ENCODE data around the gene ISLR.

The ISLR gene, protein sequence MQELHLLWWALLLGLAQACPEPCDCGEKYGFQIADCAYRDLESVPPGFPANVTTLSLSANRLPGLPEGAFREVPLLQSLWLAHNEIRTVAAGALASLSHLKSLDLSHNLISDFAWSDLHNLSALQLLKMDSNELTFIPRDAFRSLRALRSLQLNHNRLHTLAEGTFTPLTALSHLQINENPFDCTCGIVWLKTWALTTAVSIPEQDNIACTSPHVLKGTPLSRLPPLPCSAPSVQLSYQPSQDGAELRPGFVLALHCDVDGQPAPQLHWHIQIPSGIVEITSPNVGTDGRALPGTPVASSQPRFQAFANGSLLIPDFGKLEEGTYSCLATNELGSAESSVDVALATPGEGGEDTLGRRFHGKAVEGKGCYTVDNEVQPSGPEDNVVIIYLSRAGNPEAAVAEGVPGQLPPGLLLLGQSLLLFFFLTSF

DNA sequence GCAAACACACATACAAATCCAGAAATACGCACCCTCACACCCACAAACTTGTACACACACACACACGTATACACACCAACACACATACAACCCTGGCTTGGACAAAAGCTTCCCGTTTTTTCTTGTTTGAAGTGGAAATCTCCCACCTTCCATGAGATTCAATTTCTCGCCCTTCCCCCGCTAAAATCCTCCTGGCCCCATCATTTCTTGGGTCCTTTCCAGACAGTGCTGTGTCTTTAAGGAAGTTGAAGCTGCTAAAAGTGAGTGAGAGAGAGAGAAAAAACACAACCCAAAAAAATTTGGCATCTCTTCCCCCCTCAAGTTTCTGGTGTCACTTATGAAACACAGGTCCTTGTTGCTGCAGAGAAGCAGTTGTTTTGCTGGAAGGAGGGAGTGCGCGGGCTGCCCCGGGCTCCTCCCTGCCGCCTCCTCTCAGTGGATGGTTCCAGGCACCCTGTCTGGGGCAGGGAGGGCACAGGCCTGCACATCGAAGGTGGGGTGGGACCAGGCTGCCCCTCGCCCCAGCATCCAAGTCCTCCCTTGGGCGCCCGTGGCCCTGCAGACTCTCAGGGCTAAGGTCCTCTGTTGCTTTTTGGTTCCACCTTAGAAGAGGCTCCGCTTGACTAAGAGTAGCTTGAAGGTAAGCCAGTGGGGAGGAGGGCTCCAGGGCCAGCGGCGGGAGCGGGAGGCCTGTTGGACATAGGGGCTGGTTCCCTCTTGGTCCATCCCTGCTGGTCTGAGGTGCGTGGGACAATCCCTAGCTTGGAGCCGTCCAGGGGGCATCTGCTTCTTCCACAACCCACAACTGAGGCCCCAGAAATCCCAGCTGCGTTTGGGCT lies at the start of gene ISLR:
Gene ISLR, plus strand, starts transcription at position 331 of the 839 bp plus-strand sequence. CDS start 1,149 bp downstream, outside the sequence.
- DNase-seq (ENCODE audit: low read depth) = no peak

DNA sequence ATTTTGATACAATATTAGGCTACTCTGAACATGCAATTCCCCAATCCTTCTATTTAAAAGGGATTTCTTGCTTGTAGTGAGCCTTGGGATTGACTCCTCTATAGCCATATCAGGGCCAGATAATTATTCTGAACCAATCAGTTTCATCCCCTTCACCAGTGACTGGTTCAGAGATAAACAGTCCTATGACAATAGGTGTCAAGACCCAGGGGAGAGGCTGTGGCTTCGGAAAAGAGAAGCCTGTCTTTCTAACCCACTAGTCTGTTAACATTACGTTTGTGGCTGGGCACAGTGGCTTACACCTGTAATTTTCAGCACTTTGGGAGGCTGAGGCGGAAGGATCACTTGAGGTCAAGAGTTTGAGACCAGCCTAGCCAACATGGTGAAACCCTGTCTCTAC lies 49.3 kb upstream of the ISLR start:
- no peak for DNase-seq (ENCODE audit: low read depth)

DNA sequence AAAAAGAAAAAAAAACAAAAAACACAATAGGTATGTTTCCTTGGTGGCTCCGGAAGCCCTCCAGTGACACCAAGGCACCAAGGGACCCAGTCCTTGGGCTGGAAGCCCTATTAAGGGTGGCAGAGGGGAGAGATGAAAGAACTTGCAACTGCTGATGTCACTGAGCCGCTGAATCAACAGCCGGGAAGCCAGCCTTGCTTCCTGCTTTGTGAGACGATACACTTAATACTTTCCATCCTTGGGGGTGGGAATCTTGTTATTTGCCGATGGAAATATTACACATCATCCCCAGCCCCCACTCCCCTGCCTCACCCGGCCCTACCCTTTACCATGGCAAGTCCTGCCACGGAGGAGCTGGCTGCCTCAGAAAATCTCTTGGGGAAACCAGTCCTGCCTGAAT lies 48.8 kb upstream of the ISLR start:
- no peak for DNase-seq (ENCODE audit: low read depth)

DNA sequence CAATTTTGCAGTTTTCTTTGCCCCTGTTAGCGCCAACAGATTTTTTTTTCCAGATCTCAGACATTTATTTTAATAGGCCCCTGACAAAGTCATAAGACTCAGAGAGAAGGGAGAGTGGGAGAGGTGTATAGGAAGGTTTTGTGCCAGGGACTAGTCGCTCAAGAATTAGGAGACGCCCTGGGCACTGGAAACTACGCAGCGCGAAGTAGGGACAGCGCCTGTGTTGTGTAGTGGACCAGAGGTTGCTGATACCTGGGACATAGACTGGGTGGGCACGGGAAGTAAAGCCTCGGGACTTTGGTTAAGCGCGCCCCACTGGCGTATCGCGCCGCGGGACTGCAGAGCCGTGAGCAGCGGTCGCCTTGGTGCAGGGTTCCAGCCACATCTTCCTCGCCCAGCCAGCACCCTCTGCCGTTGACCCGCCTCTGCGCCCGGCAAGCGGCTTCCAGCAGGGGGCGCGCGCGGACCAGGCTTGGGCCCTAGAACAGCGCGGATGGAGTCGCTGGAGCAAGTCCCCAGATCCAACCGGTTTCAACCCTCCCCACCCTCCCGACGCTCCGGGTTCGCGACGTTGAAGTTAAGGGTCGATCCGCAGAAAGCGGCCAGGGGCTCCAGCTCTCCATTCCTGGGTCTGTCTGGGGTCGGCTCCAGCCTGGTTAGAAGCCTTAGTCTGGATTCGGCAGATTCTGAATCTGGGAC lies 46.1 kb upstream of the ISLR start:
- peak; percentile 82 for DNase-seq (ENCODE audit: low read depth)

DNA sequence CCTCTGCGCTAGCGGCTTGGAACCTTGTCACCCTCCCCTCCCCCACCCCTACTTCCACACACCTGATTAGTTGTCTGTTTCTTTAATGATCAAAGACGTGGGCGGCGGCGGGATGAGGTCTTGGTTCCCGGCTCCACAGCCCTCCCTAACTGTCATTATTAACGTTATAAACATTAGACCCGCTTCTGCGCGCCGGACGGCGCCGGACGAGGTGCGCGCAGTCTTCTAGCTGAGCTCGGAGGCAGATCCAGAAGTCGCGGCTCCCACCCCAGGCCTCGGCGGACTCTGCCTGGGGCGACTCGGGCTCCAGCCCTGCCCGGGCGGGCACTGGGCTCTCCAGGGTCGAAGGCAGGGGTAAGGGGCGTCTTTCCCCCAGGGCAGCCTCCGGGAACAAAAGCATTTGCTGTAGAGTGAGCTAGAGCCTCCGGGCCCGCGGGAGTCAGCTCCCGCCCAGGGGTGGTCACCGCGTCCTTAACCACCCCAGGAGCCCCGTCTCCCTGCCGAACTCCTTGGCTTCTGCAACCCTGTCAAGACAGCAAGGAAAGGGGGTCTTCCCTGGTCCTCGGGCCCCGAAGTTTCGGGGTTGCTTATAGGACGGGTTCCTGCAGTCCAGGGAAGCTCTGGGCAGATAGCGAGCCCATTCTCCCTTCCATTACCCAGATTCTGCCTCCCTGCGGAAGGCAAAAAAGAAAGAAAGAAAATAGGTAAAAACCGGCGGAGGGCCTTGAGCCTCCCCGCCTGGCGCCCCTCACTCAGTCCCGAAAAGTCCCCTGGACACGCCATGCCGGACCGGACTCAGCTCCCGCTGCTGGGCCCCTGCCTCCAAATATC lies 45.3 kb upstream of the ISLR start:
- peak; percentile 29 for DNase-seq (ENCODE audit: low read depth)

DNA sequence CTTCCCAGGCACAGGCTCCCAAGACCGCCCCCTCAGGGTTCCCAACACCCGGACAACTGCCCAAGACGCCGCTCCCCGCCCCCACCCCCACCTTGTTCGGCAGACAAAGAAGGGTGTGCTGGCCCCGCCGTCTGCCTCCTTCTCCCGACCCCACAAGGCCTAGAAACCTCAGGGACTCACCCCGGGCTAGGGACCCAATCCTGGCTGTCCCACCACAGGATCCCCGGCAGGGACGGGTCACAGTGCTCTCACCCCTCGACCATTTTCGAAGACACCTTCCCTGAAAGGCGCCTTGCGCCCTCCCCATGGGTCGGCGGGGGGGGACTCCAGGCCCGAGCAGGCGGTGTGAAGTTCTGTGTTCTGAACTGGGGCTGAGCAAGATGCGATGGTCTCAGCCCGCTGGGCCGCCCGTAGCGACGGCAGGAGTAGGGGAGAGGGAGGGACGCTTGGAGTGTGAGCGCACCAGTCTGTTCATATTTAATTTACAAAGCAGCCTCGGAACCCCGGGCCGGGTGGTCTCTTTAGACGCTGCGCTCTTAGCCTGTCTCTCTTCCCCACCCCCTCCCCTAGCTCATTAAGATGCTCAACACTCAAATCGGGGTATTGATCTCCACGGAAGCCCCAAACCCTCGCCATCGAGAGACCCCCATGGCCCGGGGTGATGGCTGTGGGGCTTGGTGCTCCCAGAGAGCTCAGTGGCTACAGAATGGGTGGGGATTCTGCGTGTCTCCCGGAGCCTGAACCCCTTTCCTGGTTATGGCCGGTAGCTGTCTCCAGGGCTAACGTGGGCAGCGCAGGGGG lies 44.5 kb upstream of the ISLR start:
- no peak for DNase-seq (ENCODE audit: low read depth)

DNA sequence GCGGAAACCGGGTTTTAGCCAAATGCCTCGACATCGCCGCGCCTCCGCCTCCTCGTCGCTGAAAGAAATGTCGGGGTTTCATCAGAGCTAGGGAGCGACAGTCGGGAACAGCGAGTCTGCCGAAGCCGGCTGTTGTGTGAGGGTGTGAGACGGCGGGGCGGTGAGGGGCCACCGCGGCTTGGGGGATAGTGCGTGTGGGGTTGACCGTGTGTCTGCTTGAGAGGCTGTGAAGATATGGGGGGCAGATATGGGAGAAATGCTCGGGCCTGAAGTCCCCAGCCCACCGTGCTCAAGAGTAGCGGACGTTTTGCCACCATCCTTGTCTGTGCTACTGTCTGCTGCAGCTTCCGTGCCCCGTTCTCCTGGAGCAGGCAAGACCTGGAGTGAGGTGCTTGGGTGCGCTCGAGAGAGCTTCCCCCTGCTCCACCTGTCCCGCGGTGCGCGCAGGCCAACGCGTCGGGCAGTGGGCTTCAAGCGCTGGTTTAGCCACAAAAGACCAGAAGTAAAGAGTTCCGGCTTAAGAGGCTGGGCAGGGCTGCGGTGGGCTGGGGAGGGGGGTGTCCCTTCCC lies 43.8 kb upstream of the ISLR start:
- DNase-seq (ENCODE audit: low read depth) = no peak

DNA sequence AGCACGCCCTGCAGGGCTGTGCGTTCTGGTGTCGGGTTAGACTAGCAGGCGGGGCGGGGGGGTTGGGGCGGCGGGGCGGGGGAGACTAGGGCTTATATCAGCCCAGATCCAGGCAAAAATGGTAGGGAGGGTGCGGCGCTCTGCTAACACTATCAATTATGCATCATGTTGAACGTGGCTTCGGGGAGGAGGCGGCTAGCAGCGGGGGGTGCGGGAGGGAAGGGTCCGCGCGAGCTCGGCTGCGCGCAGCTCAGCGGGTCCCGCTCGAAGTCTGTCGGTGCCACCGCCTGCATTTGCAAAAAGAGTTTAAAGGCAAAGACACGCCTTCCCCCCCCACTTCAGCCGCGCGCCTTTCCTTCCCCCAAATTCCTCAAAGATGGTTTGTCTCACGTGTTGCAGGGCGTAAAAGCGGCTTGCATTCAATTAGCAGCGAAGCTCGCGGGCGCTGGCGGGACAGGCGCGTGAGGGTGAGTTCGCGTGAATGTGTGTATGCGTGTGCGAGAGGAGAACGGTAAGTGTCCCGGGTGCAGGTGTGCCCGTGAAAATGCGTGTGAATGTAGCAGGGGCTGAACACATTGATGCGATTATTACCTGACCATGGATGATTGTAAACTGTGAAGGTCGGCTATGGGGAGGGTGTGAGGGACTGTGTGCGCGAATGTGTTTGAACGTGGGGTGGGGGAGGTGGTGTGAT lies 43.2 kb upstream of the ISLR start, which contains the start of gene ISLR2:
Gene ISLR2, plus strand, starts transcription at position 432 of the 694 bp plus-strand sequence. CDS start 2,169 bp downstream, outside the sequence.
- no peak for DNase-seq (ENCODE audit: low read depth)

DNA sequence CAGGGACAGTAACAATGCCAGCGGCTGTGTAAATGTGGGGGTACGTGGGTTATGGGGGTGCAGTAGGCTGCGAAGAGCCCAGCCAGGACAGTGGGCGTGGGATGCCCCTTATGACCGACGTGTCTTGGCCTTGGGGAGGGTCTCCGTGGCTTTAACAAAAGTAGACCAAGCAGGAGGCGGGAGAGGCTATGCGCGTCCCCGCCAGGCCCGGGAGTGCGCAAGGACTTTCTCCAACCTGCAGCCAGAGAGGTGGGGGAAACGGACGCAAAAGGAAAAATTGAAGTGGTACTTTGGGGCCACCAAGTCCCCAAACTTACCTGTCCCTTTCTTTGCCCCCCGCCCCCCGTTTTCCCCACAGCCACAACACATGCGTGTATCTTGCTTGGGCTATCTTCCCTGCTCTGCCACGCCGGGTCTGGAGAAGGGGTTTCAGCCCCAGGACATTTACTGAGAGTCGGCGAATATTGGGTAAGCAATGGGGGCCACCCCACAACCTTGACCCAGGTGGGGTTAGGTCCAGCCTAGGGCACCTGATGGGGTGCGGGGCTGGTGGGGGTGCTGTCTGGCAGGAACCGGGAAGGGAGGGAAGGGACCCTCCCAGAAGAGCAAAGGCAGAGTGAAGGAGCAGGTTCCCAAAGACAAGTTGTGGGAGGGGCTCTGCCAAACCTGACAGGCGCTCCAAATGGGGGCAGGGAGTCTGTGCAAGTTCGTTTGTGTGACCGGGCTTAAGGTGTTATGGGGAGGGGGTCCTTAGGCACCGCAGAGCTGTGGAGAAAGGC lies 42.5 kb upstream of the ISLR start:
- no peak for DNase-seq (ENCODE audit: low read depth)

DNA sequence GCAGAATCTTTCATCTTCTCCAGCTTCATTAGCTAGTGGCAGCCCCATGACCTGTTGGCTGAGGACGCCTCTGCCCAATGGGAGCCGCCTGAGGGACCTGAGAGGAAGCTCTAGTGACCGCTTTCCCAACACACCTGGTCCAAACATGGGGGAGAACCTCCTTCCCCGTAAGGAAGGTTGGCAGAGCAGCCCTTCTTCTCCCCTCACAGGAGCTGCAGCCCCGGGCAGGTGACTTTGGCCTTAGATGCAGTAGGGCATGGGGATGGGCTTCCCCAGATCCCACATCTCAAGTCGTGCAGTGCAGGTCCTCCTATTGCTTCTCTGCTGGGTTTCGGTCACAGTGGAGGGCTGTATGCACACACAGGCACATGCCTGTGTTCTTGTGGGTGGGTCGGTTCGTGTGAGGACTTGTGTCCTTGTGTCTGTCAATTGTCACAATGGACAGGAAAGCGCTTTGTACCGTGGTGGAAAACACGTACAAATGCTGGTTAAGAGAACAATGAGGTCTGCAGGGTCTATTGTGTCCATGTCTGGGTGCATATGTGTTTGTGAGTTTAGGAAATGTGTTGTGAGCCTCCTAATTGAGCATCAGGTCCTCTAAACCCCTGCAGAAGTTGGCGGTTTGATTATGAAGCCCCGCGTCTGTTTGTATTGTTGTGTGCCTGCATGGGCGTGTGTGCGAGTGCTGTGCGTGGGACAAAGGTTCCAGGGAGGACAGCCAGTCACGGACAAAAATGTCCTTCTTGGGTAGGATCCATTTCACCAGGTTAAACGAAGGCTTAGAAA lies 41.7 kb upstream of the ISLR start:
- no peak for DNase-seq (ENCODE audit: low read depth)

DNA sequence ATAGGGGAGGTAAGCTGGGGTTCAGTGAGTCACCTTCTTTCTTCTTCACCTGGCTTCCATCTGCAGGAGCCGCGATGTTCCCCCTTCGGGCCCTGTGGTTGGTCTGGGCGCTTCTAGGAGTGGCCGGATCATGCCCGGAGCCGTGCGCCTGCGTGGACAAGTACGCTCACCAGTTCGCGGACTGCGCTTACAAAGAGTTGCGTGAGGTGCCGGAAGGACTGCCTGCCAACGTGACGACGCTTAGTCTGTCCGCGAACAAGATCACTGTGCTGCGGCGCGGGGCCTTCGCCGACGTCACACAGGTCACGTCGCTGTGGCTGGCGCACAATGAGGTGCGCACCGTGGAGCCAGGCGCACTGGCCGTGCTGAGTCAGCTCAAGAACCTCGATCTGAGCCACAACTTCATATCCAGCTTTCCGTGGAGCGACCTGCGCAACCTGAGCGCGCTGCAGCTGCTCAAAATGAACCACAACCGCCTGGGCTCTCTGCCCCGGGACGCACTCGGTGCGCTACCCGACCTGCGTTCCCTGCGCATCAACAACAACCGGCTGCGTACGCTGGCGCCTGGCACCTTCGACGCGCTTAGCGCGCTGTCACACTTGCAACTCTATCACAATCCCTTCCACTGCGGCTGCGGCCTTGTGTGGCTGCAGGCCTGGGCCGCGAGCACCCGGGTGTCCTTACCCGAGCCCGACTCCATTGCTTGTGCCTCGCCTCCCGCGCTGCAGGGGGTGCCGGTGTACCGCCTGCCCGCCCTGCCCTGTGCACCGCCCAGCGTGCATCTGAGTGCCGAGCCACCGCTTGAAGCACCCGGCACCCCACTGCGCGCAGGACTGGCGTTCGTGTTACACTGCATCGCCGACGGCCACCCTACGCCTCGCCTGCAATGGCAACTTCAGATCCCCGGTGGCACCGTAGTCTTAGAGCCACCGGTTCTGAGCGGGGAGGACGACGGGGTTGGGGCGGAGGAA lies 40.5 kb upstream of the ISLR start:
- peak; percentile 30 for DNase-seq (ENCODE audit: low read depth)

DNA sequence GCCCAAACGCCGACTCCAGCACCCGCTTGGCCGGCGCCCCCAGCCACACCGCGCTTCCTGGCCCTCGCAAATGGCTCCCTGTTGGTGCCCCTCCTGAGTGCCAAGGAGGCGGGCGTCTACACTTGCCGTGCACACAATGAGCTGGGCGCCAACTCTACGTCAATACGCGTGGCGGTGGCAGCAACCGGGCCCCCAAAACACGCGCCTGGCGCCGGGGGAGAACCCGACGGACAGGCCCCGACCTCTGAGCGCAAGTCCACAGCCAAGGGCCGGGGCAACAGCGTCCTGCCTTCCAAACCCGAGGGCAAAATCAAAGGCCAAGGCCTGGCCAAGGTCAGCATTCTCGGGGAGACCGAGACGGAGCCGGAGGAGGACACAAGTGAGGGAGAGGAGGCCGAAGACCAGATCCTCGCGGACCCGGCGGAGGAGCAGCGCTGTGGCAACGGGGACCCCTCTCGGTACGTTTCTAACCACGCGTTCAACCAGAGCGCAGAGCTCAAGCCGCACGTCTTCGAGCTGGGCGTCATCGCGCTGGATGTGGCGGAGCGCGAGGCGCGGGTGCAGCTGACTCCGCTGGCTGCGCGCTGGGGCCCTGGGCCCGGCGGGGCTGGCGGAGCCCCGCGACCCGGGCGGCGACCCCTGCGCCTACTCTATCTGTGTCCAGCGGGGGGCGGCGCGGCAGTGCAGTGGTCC lies 39.7 kb upstream of the ISLR start:
- DNase-seq (ENCODE audit: low read depth) = no peak

DNA sequence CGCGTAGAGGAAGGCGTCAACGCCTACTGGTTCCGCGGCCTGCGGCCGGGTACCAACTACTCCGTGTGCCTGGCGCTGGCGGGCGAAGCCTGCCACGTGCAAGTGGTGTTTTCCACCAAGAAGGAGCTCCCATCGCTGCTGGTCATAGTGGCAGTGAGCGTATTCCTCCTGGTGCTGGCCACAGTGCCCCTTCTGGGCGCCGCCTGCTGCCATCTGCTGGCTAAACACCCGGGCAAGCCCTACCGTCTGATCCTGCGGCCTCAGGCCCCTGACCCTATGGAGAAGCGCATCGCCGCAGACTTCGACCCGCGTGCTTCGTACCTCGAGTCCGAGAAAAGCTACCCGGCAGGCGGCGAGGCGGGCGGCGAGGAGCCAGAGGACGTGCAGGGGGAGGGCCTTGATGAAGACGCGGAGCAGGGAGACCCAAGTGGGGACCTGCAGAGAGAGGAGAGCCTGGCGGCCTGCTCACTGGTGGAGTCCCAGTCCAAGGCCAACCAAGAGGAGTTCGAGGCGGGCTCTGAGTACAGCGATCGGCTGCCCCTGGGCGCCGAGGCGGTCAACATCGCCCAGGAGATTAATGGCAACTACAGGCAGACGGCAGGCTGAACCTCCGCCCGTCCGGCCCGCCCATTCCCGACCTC lies 39.0 kb upstream of the ISLR start:
- DNase-seq (ENCODE audit: low read depth) = peak; percentile 45

DNA sequence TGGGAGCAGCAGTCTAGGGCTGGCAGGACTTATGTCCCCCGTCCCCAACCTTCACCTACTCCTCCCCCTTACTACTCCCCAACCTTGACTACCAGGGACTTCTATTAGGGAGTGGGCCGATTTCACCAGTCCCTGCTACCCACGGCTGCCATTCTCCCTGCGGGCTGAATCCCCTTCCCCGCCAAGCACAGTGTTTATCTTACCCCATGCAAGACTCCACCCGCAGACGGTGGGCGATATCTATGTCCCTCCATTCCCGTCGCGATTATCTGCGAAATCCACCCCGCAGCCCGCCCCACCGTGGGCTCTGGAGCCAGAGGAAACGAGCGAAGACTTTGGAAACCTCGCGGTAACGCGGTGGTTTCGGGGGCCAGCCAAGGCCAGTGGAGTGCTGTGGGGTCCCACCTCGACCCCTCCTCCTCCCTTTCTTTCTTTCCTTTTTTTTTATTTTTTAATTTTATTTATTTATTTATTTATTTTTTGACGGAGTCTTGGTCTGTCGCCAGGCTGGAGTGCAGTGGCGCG lies 38.4 kb upstream of the ISLR start:
- no peak for DNase-seq (ENCODE audit: low read depth)

DNA sequence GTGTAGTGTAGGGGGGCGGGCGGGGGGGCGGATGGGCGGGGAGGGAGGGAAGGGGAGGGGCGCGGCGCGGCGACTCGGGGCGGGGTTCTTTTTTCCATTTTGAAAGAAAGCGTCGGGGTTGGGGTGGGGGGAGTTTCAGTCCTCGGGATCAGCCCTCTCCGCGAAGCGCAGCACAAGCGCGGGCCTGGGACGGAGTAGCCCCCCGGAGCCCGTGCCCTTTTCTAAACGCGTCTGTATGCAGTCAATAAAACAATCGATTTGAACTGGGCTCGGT lies 37.0 kb upstream of the ISLR start:
- DNase-seq (ENCODE audit: low read depth) = no peak
